ENCODE data around the gene VRTN. TPM values are rescaled to one million over a fixed set of nuclear protein-coding genes. Genes with fewer than 3 reads are reported as not detected.
A peak's percentile ranks its signal among the peaks of the same experiment; 100 is the strongest.
"Not testable (repeated sequence)": the region's sequence is repeated elsewhere in the genome, so short reads cannot be mapped to it uniquely, and the experiment has no call there.

The VRTN gene
- under 0.01 TPM for total RNA-seq

GRCh38 chr14:74348241-74348734 is at the start of gene VRTN:
TSS of gene VRTN (plus strand) at chr14:74348471. CDS start at chr14:74356784, 8,313 bp downstream.
- no peak for DNase-seq (ENCODE audit: low read depth in 2 of 3, low spot score in 2 of 3)

- DNase-seq (ENCODE audit: low read depth in 2 of 3, low spot score in 2 of 3), result no peak
Measured at GRCh38 chr14:74299061-74299545, 49.2 kb upstream of the VRTN start.

- no peak for DNase-seq (ENCODE audit: low read depth in 2 of 3, low spot score in 2 of 3)
Measured at GRCh38 chr14:74301594-74302151, 46.6 kb upstream of the VRTN start.

- peak; percentile 13 to 75 (median 53) for DNase-seq (ENCODE audit: low read depth in 2 of 3, low spot score in 2 of 3)
Measured at GRCh38 chr14:74302152-74302628, 46.1 kb upstream of the VRTN start.

- DNase-seq (ENCODE audit: low read depth in 2 of 3, low spot score in 2 of 3), result peak; percentile 58 to 94 (median 93)
Measured at GRCh38 chr14:74302634-74303569, 45.4 kb upstream of the VRTN start, which contains the start of gene ABCD4. TSS of gene ABCD4 (minus strand) at chr14:74302934. CDS start at chr14:74302912, 22 bp downstream.

- no peak for DNase-seq (ENCODE audit: low read depth in 2 of 3, low spot score in 2 of 3)
Measured at GRCh38 chr14:74308695-74309094, 39.6 kb upstream of the VRTN start.

- no peak for DNase-seq (ENCODE audit: low read depth in 2 of 3, low spot score in 2 of 3)
Measured at GRCh38 chr14:74309125-74310022, 38.9 kb upstream of the VRTN start.

GRCh38 chr14:74312161-74312560 is 36.1 kb upstream of the VRTN start:
- DNase-seq (ENCODE audit: low read depth in 2 of 3, low spot score in 2 of 3), result no peak

GRCh38 chr14:74313601-74314000 is 34.7 kb upstream of the VRTN start:
- DNase-seq (ENCODE audit: low read depth in 2 of 3, low spot score in 2 of 3), result no peak

- no peak for DNase-seq (ENCODE audit: low read depth in 2 of 3, low spot score in 2 of 3)
Measured at GRCh38 chr14:74314576-74314975, 33.7 kb upstream of the VRTN start.

- DNase-seq (ENCODE audit: low read depth in 2 of 3, low spot score in 2 of 3), result peak in 2 of 3 donors; percentile 21 to 59
Measured at GRCh38 chr14:74324931-74325361, 23.3 kb upstream of the VRTN start.

- no peak for DNase-seq (ENCODE audit: low read depth in 2 of 3, low spot score in 2 of 3)
Measured at GRCh38 chr14:74325446-74325845, 22.8 kb upstream of the VRTN start.

- no peak for DNase-seq (ENCODE audit: low read depth in 2 of 3, low spot score in 2 of 3)
Measured at GRCh38 chr14:74326369-74327152, 21.7 kb upstream of the VRTN start.

GRCh38 chr14:74329950-74330552 is 18.2 kb upstream of the VRTN start:
- not testable (repeated sequence) for DNase-seq (ENCODE audit: low read depth in 2 of 3, low spot score in 2 of 3)

- DNase-seq (ENCODE audit: low read depth in 2 of 3, low spot score in 2 of 3), result no peak
Measured at GRCh38 chr14:74333909-74334308, 14.4 kb upstream of the VRTN start.

- no peak for DNase-seq (ENCODE audit: low read depth in 2 of 3, low spot score in 2 of 3)
Measured at GRCh38 chr14:74346341-74346740, 1.9 kb upstream of the VRTN start.

GRCh38 chr14:74347097-74347794 is 1.0 kb upstream of the VRTN start:
- DNase-seq (ENCODE audit: low read depth in 2 of 3, low spot score in 2 of 3), result no peak

- DNase-seq (ENCODE audit: low read depth in 2 of 3, low spot score in 2 of 3), result no peak
Measured at GRCh38 chr14:74347795-74348100, 523 bp upstream of the VRTN start.

Measured in hematopoietic multipotent progenitor cell (in vitro differentiated cells).